GM10266 (cell line): Measurements from ENCODE around the gene AAMDC.

ENCODE experiments used
- DNase-seq: peaks from one replicate; pipeline ENCODE4 v3.0.0; 2012; ENCODE audit errors: extremely low spot score
- TF ChIP-seq, protein P1 (sequence below): IDR thresholded peaks from 2 replicates; pipeline ENCODE4 v1.5.1; 2012; ENCODE audit warnings: mild to moderate bottlenecking, low read depth; ENCODE audit not compliant: control insufficient read depth, insufficient read depth; ENCODE audit errors: missing control alignments

AAMDC gene

DNA sequence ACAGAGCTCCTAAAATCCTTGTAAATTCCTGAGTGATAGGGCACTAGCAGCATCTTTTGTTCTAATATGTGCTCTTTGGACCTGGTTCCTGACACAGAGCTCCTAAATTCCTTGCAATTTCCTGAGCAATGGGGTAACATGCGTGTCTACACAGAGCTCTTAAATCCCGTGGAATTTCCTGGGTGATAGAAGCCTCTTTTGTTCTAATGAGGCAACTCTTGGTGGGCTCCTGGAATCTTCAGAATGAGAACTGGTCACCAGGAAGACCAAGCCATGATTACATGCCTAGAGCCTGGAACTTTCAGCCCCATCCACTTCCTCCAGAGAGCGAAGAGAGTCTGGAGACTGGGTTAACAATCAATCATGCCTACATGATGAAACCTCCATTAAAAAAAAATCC is 19.5 kb upstream of the AAMDC start:
- TF ChIP-seq, protein P1, sequence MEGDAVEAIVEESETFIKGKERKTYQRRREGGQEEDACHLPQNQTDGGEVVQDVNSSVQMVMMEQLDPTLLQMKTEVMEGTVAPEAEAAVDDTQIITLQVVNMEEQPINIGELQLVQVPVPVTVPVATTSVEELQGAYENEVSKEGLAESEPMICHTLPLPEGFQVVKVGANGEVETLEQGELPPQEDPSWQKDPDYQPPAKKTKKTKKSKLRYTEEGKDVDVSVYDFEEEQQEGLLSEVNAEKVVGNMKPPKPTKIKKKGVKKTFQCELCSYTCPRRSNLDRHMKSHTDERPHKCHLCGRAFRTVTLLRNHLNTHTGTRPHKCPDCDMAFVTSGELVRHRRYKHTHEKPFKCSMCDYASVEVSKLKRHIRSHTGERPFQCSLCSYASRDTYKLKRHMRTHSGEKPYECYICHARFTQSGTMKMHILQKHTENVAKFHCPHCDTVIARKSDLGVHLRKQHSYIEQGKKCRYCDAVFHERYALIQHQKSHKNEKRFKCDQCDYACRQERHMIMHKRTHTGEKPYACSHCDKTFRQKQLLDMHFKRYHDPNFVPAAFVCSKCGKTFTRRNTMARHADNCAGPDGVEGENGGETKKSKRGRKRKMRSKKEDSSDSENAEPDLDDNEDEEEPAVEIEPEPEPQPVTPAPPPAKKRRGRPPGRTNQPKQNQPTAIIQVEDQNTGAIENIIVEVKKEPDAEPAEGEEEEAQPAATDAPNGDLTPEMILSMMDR, result no peak
- DNase-seq, result no peak

DNA sequence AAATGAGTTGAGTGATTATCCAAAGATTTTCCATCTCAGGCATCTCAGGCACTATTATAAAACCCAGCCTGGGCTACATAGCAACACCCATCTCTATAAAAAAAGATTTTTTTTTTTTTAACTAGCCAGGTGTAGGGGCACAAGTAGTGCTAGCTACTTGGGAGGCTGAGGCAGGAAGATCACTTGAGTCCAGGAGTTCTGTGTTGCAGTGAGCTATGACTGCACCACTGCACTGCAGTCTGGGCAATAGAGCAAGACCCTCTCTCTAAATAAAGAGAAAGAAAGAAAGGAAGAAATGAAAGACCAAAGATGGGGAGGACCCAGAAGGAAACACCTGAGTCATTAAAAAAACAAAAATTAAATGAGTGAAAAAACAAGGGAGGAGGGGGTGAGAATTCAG is 14.5 kb upstream of the AAMDC start:
- TF ChIP-seq, protein P1, result no peak
- DNase-seq, result no peak

DNA sequence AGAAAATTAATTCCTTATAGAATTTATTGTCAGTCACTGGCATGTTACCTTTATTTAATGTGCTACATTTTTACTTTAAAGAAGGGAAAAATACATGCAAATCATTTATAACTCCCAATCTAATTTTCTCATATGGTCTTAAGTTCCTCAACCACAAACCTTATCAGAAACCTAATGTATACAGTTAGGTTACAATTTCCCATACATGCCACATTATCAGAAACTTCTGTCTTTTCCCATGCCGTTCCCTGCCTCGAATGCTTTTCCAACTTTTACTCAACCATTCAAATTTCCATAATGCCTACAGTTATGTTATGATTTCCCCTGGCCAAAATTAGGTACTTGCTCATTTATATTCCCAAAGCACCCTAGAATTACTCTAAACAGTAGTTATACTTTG is 14.0 kb upstream of the AAMDC start:
- DNase-seq, result no peak
- TF ChIP-seq, protein P1, result no peak

DNA sequence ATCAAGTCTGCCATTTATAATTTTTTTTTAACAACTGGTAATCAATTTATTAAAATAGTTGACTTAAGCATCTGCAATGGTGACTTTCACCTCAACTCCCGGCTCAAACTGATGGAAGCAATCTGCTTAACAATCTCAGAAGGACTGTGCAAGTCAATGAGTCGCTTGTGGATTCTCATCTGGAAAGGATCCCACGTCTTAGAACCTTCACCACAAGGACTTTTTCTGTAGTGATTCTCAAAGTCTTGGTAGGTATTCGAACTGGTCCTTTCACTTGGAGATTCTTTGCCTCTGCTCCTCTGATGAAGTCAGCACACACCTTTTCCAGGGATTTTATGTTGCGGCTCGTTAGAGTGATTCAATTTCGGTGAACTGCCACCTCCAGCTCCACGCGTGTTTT is 7.7 kb upstream of the AAMDC start:
- DNase-seq, result no peak
- TF ChIP-seq, protein P1, result no peak

DNA sequence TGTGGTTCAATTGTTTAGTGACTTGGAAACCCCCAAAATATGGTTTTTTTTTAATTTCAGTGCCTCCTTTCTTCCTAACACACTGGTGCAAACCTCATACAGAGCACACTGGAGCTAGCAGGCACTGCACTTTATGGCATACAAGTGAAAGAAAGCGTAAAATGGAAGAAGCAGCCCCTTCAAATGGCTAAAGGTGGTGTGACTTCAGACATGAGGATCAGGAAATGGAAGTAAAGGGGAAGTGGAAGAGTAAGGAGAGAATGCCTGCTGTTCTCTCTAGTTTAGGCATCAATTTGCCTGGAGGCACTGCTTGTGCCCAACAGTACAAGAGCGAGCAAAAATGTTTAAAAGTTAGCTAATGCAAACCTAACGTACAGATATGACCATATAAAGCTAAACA is 6.1 kb upstream of the AAMDC start:
- no peak for DNase-seq
- TF ChIP-seq, protein P1, result no peak

DNA sequence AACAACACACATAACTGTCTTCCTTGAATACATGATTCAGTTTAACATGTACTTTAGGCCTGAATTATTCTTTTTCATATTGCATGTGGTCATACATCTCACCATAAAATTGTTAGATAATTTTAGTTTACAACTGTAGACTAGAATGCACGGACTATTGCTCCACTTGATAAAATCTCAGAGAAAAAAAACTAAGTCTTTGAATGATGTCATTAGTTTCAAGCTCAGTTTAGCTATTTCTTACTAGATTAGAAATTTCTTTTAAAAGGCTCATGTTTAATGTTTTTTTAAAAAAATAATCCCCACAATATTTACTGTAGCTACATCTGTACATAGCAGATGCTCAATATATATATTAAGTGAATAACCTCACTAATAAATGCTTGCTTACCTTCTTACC is 5.5 kb upstream of the AAMDC start:
- TF ChIP-seq, protein P1, result no peak
- DNase-seq, result no peak

DNA sequence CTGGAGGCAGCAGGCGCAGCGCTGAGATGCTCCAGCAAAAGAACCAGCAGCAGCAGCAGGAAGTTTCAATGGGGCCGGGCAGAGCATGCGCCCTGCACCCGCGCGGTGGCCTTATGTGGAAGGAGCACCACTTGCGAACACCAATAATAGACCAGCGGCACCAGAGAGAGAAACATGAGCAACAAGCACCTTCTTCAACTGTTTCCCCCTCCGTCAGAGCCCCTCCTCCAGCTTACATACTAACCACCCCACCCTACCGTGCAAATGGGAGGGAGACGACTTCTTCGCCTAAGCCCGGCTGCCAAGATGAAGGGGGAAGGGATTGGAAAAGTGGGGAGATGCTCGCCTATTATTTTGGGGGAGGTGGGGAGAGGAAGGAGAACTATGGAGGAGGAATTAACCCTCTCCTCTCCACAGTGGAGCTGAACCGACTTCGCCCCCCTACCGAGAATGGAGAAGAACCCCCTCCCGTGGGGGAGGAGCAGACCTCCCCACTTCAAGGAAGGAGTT is 1.5 kb upstream of the AAMDC start:
- TF ChIP-seq, protein P1, result no peak
- DNase-seq, result peak; percentile 79
